HL-60/S4 treated with retinoic acid at 250 ng/mL for 4 days and 3 days (cell line): ENCODE data around the gene SMC3.

Experiments used
- in situ Hi-C: fragments of 300-500 bp; cut with MboI; formaldehyde crosslinking; loops from 2 replicates; pipeline ENCODE4 v1.7.0; 2022; ENCODE audit warnings: low sequenced_read_pairs

Gene SMC3

DNA sequence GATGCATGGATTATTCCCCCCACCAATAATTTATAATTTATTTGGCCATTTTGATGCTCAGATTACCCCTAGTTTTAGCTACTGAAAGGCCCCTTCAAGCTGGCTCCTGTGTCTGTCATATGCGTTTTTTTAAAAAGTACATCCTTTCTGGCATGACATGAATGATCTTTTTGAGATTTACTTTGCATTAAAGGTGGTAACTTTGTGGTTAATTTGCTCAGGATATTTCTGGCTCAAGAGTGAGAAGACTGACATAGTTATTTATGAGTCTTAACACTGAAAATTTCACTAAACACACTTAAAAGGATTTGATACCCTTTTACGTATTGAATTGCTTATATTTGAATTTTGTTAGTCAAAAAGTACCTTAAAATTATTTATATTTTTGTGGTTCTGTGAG is 5.4 kb downstream of the SMC3 start:
- in situ Hi-C loops = loop anchor here (25.0 kb wide), 1 partner anchor 436 kb away; no protein-coding TSS in a partner anchor

DNA sequence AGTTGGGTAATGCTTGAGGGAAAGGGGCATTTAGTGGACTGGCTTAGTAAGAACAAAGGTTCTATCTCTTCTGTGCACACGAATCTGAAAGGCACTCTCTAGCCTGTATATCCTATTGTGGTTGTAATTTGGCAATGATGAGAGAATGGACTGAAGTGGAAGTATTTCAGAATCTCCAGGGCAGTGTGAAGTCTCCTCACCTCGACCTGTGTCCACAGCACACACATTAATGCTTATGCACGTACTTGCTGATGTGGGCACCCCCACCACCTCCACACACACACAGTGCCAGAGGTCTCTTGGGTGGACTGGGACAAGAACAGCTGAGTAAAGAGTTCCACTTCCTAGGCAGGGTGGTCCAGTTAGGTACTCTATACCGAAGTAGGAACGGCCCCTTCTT is 6.9 kb downstream of the SMC3 start:
- in situ Hi-C loops = loop anchor here (25.0 kb wide), 1 partner anchor 437 kb away; no protein-coding TSS in a partner anchor

DNA sequence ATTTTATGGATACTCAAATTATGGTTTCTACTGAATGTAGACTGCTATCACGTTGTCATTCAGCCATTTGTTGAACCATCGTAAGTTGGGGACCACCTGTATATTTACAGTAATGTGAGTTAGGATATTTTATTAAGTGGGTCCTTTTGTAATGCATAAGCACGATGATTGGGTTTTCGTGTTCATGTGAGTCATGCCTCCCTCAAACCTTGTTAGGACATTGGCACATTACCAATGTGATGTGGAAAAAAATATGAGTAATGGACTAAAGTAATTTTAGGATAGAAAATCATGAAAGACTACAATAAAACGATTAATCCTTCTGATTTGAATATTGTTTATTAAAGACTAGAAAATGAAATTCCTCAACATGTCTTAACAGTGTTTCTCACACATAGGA is 8.7 kb downstream of the SMC3 start:
- in situ Hi-C loops = no loop called here

DNA sequence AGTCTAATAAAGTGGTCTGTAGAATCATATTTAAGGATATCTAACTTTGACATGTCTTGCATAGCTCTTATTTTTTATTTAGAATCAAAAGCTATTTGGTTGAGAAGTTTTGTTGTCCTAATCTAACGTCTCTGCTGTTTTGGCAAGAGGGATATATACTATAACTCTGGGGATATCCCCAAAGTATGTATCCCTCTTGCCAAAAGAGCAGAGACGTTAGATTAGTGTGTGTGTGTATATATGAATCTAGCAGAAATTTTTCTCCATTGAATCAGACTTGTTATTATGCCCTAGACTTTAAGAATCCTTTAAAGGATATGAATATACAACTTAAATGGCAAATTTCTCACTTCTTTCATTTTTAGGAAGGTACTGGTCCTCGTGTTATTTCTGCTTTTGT is 9.6 kb downstream of the SMC3 start:
- in situ Hi-C loops = no loop called here

DNA sequence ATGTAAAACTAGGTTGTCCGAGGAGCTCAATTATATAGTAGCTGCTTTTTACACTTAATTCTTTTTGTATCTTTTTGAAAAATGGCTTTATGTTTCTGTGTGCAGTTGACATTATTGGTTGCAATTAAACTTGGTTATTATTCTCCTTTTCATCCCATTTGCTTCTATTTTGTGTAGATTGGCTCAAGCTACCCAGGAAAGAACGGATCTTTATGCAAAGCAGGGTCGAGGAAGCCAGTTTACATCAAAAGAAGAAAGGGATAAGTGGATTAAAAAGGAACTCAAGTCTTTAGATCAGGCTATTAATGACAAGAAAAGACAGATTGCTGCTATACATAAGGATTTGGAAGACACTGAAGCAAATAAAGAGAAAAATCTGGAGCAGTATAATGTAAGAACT is 16.5 kb downstream of the SMC3 start:
- in situ Hi-C loops = no loop called here

DNA sequence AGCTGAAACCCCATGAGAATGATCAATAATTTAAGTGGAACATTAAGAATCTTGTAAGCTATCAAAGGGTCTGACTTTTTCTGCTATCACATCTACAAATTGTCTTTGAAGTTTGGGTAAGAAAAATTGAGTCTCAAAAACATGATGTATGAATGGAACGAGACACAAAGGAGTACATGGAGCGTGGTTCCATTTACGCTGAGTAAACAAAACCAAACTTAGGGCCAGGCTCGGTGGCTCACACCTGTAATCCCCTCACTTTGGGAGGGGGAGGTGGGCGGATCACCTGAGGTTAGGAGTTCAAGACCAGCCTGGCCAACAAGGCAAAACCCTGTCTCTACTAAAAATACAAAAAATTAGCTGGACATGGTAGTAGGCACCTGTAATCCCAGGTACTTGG is 24.3 kb downstream of the SMC3 start:
- in situ Hi-C loops = no loop called here

DNA sequence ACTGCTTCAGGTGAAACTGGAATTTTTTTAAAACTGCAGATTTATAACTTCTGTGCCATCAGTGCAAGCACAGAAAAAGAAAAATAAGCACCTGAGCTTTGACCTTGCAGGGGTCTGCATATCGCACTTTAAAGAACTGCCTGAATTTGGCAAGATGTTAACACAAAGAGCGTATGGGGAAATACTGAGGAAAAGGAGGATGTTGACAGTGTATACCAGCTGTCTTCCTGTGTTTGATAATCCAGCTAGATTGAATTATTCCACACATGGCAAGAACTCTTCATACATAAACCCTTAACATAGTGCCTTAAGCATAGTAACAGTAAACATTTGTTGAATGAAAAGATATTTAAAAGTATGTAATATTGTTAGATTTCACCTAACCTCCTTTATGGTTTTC is 30.0 kb downstream of the SMC3 start:
- in situ Hi-C loops = no loop called here

DNA sequence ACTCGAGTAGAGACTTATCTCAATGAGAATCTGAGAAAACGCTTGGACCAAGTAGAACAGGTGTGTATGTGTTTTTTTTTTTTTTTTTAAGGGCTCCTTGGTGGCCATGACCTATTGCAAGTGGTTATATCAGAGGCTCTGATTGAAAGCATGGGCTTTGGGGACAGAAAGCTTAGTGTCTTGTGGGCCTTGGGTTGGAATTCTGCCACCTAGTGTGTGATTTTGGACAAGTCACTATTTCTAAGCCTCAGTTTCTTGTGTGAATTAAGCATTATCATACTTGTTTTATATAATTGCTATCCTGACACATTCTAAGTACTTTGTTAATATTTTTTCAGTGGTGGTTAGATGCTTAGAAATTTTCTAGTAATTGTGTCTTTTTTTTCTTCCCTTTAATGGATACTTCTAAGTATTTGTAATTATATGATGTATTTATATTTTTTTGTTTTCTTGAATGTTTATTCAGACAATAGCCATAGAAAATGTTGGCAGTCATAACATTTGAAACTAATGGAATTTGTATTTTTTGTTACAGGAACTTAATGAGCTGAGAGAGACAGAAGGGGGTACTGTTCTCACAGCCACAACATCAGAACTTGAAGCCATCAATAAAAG is 33.1 kb downstream of the SMC3 start:
- in situ Hi-C loops = loop anchor here (25.0 kb wide), 1 partner anchor 287 kb away; no protein-coding TSS in a partner anchor

DNA sequence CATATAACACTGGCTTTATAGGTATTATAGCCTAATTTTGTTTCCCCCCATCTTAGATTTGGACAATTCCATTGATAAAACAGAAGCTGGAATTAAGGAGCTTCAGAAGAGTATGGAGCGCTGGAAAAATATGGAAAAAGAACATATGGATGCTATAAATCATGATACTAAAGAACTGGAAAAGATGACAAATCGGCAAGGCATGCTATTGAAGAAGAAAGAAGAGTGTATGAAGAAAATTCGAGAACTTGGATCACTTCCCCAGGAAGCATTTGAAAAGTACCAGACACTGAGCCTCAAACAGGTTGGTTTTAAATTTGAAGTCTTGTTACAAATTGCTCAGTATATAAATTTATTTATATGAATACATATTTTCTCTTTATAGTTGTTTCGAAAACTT is 34.1 kb downstream of the SMC3 start:
- in situ Hi-C loops = loop anchor here (25.0 kb wide), 1 partner anchor 286 kb away; no protein-coding TSS in a partner anchor

DNA sequence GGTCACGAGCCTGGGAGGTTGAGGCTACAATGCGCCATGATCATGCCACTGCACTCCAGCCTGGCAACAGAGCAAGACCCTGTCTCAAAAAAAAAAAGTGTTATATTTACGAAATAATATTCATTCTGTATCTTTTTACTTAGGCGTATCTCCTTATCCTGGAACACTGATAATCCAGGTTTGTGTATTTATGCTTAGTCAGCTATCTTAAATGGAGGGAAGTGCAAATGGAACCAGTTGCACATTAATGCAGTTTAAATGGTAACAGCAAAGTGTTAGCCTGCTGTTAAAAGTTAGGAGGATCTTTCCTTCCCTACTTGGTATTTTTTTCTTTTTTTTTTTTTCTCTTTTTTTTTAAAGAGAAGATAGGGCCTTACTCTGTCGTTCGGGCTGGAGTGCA is 40.6 kb downstream of the SMC3 start:
- in situ Hi-C loops = loop anchor here (25.0 kb wide), 1 partner anchor 279 kb away; no protein-coding TSS in a partner anchor

DNA sequence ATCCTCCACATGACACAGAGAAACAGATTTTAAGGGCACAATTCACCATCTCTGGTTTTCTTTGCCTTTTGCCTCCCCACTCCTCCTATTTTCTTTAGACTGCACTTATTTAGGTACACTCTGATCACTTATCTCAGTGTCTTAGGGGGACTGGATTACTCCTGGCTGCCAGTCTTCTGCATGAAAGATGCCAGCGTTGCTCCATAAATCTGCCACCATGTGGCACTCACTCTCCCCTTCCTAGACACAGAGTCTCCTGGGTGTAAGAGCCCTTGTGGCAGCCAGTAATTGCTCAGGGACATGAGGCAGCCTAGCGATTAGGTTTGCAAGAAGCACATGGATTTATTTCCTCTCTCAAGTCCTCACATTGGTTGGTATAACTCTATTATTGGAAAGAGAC is 42.1 kb downstream of the SMC3 start:
- in situ Hi-C loops = loop anchor here (25.0 kb wide), 1 partner anchor 278 kb away; no protein-coding TSS in a partner anchor

DNA sequence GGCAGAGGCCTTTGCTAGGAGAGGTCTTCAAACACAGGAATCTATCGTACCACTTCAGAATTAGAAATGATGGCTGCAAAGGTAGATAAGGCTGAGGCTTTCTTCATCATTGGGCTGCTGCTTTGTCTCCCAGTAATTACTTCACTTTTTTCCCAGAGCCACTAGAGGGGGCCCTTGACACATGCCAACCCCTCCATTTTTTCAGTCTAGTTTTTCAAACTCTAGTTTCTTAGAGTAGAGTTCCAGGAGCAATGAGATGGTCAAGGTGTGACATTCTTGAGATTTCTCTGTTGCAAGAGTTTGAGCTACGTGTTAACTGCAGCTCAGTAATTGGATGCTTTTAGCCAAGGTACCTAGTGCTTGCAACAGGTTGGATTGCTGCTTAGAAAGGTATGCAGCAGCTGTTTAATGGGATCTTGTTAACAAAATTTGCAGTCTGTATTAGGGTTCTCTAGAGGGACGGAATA is 42.8 kb downstream of the SMC3 start:
- in situ Hi-C loops = loop anchor here (25.0 kb wide), 1 partner anchor 277 kb away; no protein-coding TSS in a partner anchor

DNA sequence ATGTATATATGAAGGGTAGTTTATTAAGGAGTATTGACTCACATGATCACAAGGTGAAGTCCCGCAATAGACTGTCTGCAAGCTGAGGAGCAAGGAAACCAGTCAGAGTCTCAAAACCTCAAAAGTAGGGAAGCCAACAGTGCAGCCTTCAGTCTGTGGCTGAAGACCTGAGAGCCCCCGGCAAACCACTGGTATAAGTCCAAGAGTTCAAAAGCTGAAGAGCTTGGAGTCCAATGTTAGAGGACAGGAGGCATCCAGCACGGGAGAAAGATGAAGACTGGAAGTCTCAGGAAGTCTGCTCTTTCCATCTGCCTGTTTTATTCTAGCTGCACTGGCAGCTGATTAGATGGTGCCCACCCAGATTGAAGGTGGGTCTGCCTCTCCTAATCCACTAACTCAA is 43.3 kb downstream of the SMC3 start:
- in situ Hi-C loops = loop anchor here (25.0 kb wide), 1 partner anchor 277 kb away; no protein-coding TSS in a partner anchor

DNA sequence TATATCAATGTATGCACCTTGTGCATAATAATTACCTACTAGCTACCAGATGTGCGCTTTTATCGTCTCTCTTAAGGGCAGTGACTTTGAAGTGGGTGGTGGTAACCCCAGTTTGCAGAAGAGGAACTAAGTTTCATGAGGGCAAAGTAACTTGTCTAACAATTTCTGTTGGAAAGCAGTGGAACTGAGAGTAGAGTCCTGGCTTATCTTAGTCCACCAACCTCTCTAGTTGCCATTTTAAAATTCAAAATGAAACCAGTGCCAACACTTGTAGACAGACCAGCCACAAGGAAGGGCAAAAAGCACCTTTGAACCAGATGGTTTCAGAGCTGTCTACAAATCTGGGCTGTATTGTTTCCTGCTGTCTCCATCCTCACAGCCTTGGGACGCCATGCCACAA is 44.6 kb downstream of the SMC3 start:
- in situ Hi-C loops = loop anchor here (25.0 kb wide), 1 partner anchor 275 kb away; no protein-coding TSS in a partner anchor

DNA sequence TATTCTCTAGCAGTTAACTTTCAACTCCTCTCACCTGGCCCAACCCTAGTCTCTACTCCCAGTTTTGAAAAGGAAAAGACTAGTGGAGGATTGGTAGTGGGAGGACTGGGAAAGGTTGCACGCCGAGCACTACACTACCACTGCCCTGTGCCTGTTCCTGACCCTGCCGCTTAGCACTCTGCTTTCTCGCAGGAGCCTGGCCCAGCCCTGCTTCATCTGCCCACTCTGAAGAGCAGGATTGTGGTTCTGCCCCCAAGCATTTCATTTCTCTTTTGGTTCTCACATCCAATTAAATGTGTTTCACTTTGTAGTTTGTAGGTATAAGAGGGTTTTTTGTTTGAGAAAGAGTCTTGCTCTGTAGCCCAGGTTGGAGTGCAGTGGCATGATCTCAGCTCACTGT is 45.1 kb downstream of the SMC3 start:
- in situ Hi-C loops = loop anchor here (25.0 kb wide), 1 partner anchor 275 kb away; no protein-coding TSS in a partner anchor

DNA sequence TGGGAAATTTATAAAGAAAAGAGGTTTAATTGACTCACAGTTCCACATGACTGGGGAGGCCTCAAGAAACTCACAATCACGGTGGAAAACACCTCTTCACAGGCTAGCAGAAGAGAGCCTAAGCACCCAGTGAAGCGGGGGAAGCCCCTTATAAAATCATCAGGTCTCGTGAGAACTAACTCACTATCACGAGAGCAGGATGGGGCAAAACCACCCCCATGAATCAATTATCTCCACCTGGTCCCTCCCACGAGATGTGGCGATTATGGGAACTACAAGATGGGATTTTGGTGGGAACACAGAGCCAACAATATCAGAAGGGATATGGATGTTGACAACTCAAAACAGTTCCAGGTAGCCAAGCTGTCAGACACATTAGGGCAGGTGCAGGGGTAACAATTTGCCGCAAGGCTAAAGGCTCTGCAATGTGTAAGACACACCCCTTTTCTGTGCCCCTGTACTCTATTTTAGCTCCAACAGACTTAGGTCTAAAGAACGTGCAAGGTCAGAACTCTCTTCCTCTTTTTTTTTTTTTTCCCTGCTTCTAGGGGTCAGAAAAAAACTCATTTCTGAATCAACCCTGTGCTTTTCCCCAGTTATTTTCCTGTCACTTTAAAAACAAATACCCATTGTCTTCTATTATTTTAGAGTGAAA is 46.0 kb downstream of the SMC3 start:
- in situ Hi-C loops = loop anchor here (25.0 kb wide), 1 partner anchor 274 kb away; no protein-coding TSS in a partner anchor

DNA sequence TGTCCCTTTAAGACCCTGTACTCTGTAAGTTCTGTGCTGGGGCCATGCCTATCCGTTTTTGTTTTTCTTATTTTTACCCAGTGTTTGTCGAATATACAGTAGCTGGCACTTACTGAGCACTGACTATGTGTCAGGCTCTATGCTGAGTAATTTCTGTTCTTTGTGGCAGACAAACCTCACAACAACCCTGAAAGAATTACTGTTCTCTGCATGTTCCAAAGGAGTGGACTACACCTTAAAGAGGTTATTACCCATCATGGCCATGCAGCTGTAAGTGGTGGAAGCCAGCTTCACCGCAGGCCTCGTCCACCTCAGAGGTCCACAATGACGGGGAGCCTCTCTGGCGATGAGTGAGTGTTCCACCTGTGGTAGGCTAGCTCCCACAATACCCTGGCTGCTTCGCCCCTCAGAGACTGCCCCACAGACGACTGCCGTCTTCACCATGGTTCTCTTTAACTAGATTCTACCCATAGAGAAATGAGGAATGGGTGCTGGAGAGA is 46.6 kb downstream of the SMC3 start:
- in situ Hi-C loops = loop anchor here (25.0 kb wide), 1 partner anchor 273 kb away; no protein-coding TSS in a partner anchor

DNA sequence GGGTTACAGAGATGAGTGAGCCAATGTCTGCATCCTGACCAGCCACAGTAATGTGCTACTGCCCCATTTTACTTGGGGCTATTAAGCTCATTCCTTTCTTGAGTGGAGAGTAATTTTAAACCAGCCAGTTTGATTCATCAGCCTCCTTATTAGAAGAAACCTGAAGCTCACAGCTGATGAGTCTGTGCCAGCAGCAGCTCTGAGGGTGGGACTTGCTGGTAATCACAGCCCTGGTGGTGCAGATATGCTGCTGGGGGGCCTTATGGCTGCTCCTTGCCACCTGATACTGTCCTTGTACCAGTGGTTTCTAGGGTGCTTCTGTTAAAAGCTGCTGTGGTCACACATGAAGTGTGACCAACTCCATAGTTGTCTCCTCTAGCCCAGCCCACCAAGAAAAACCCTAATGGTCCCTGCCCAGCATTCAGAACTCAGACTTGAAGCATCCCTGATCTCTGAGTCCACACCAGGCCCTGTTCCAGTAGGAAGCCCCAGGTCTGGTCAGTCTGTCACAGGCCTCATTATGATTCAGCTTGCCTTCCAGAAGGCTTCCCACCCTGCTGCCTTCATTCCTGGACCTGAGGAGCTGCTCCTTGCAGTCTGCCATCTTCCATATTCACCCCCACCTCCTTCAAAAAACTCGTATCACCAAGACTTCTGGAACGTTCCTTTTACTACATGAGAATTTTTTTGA is 47.7 kb downstream of the SMC3 start:
- in situ Hi-C loops = loop anchor here (25.0 kb wide), 1 partner anchor 272 kb away; no protein-coding TSS in a partner anchor

DNA sequence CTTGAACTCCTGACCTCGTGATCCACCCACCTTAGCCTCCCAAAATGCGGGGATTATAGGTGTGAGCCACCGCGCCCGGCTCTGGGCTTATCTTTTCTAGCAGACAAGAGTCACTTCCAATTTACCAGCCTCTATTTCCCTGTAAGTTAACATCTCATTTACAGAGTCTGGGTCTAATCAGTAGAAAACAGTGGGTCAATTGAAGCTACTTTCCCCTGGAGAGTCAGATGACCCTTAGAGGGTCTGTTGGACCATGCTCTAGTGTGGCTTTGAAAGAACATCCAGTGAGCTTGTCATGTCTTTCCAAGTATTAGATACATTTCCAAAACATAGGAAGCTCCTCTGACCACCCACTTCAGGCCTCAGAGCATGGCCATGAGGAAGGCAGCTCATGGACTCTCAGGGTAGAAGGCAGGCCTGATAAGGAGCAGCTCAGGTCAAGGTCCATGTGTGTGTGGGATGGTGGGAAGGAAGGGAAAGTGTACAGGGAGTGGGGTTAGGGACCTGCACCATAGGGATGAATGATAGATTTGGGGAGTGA is 49.1 kb downstream of the SMC3 start:
- in situ Hi-C loops = loop anchor here (25.0 kb wide), 1 partner anchor 271 kb away; no protein-coding TSS in a partner anchor

DNA sequence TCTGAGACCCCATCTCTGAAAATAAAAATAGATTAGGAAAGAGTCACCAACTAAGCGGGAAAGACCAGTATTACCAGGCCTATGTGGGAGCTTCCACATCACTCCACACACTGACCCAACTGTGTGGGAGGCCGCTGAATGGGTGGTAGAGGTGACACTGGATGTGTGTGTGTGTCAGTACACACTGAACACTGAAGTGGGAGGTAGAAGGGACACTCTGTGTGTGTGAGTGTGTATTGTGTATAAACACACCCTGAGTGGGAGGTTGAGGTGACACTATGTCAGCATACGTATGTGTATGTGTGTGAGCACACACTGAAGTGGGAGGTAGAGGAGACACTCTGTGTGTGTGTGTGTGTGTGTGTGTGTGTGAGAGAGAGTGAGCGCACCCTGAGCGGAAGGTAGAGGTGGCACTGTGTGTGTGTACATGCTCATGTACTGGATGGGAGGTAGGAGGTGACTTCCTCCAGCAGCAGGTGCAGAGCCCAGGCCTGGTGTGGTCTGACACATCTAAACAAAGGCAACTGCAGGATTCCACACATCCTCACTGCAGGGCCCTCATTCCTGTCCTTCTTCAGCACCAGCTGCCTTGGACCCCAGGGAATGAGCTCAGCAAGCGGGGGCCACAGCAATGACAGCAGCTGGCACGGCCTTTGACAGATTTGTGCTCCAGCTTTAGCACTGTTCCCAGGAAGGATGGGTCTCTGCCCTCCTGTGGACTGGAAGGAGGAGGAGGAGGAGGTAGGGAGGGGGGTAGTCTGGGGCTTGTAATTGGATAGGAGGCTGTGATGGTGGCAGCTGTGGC is 50.1 kb downstream of the SMC3 start:
- in situ Hi-C loops = loop anchor here (25.0 kb wide), 1 partner anchor 270 kb away; no protein-coding TSS in a partner anchor
